Retinal pigment epithelial cell (primary cell): Measurements from ENCODE around the gene FBXW4.

ENCODE experiments used
- DNase-seq: peaks from one replicate; pipeline ENCODE4 v3.0.0-alpha.2; 2010; ENCODE audit warnings: low read depth
- H3K4me3 ChIP-seq: 2 replicates; pipeline ENCODE4 v1.5.1; 2011; ENCODE audit warnings: mild to moderate bottlenecking, low read length, control low read depth, moderate library complexity
- CTCF ChIP-seq: conservative IDR thresholded peaks from 2 replicates; pipeline ENCODE4 v1.5.1; 2011; ENCODE audit warnings: low read depth, low read length, control low read depth, inconsistent platforms

Gene FBXW4

GRCh38 chr10:101585841-101586240 is 109.1 kb downstream of the FBXW4 start:
- no peak for TF ChIP-seq CTCF
- DNase-seq = no peak
- no peak overlapping the region for H3K4me3 ChIP-seq

- H3K4me3 ChIP-seq = no peak overlapping the region
- TF ChIP-seq CTCF = no peak
- DNase-seq = no peak
Measured at GRCh38 chr10:101580486-101581399, 114.2 kb downstream of the FBXW4 start.

- no peak overlapping the region for H3K4me3 ChIP-seq
- no peak for TF ChIP-seq CTCF
- no peak for DNase-seq
Measured at GRCh38 chr10:101579516-101579870, 115.5 kb downstream of the FBXW4 start.

- no peak for DNase-seq
Measured at GRCh38 chr10:101578803-101579515, 116.0 kb downstream of the FBXW4 start.

GRCh38 chr10:101578192-101578591 is 116.8 kb downstream of the FBXW4 start:
- TF ChIP-seq CTCF = no peak
- H3K4me3 ChIP-seq = no peak overlapping the region

More at GRCh38 chr10:101578803-101579515, 116.0 kb downstream of the FBXW4 start:
- TF ChIP-seq CTCF = no peak
- no peak overlapping the region for H3K4me3 ChIP-seq

GRCh38 chr10:101577121-101577871 is 117.7 kb downstream of the FBXW4 start:
- no peak for DNase-seq
- TF ChIP-seq CTCF = no peak
- H3K4me3 ChIP-seq = no peak overlapping the region

More at GRCh38 chr10:101578192-101578591, 116.8 kb downstream of the FBXW4 start:
- no peak for DNase-seq
